Measurements from ENCODE around the gene HEY2. TPM values are rescaled to one million over a fixed set of nuclear protein-coding genes. Genes with fewer than 3 reads are reported as not detected.

HEY2 gene
- total RNA-seq, 1 donor from 2014 or later: 57.5 TPM

GRCh38 chr6:125807293-125807692 lies 57.9 kb downstream of the HEY2 start:
- intact Hi-C loops (cut with DNase I): no loop called here
- ATAC-seq (no peak), DNase-seq (ENCODE audit: missing footprints) (no peak)

GRCh38 chr6:125808060-125808459 lies 58.6 kb downstream of the HEY2 start:
- DNase-seq (ENCODE audit: missing footprints): no peak
- no peak for ATAC-seq
- intact Hi-C loops (cut with DNase I): no loop called here

GRCh38 chr6:125808591-125808990 lies 59.2 kb downstream of the HEY2 start:
- ATAC-seq (no peak), DNase-seq (ENCODE audit: missing footprints) (no peak)
- intact Hi-C loops (cut with DNase I): no loop called here

- intact Hi-C loops (cut with DNase I): no loop called here
- DNase-seq (ENCODE audit: missing footprints): no peak
- no peak for ATAC-seq
These were observed 60.2 kb downstream of the HEY2 start for GRCh38 chr6:125809570-125810170.

- DNase-seq (ENCODE audit: missing footprints): no peak
- intact Hi-C loops (cut with DNase I): no loop called here
- ATAC-seq: no peak
These were observed 61.0 kb downstream of the HEY2 start for GRCh38 chr6:125810445-125810844.

Other genes with a start within 250 kb of the HEY2 start
- 12.5 TPM for gene NCOA7, start 41.3 kb downstream of the HEY2 start, total RNA-seq
- gene HINT3, start 207.1 kb downstream of the HEY2 start, total RNA-seq: 34.8 TPM
- 8.0 TPM for gene TRMT11, start 236.9 kb downstream of the HEY2 start, total RNA-seq

Measured in Right ventricle myocardium inferior (tissue), 1 donor.